Lower lobe of right lung (tissue), 2 donors: Measurements from ENCODE around the gene BRAF. TPM values are rescaled to one million over a fixed set of nuclear protein-coding genes. Genes with fewer than 3 reads are reported as not detected.
"Not testable (repeated sequence)": the region's sequence is repeated elsewhere in the genome, so short reads cannot be mapped to it uniquely, and the experiment has no call there.

Source experiments
- ATAC-seq, 2 donors: fragments of 200-7000 bp; cut with Tn5 transposase; one replicate each; pipeline ENCODE4 v1.9.1; 2020 to 2022; ENCODE audit warnings: mild to moderate bottlenecking in 2 of 2, moderate library complexity in 2 of 2
- DNase-seq: peaks from one replicate; pipeline ENCODE4 v3.0.0-alpha.2; 2020
- H3K27ac ChIP-seq: fragments of 200-600 bp; one replicate; pipeline ENCODE4 v1.8.0; 2022
- H3K27me3 ChIP-seq: fragments of 200-600 bp; one replicate; pipeline ENCODE4 v1.8.0; 2022; ENCODE audit warnings: low read depth
- H3K36me3 ChIP-seq: fragments of 200-600 bp; one replicate; pipeline ENCODE4 v1.8.0; 2022; ENCODE audit warnings: mild to moderate bottlenecking
- H3K4me1 ChIP-seq: fragments of 200-600 bp; one replicate; pipeline ENCODE4 v1.8.0; 2022
- H3K4me3 ChIP-seq: fragments of 200-600 bp; one replicate; pipeline ENCODE4 v1.8.0; 2022; ENCODE audit warnings: mild to moderate bottlenecking
- H3K9me3 ChIP-seq: fragments of 200-600 bp; one replicate; pipeline ENCODE4 v1.8.0; 2022
- CTCF ChIP-seq: fragments of 200-600 bp; IDR thresholded peaks from one replicate; pipeline ENCODE4 v1.8.0; 2022; ENCODE audit warnings: antibody characterized with exemption, mild to moderate bottlenecking
- intact Hi-C: fragments of 100-400 bp; cut with DNase I; formaldehyde crosslinking; loops from one replicate; pipeline ENCODE4 v1.11.0; 2022
- total RNA-seq: library from RNA; stranded (reverse); fragmentation: NEBNext Ultra II Directional; extraction: Animal tissue kit (Norgen Biotek cat#: 25700); gene quantifications from one replicate; pipeline ENCODE4 v1.2.1, GENCODE V29; 2021
- donor health status: DM: no; HTN: yes; CAD: no; lungs with severe emphysema.

The BRAF gene
- total RNA-seq, 1 donor from 2014 or later: 43.0 TPM

GRCh38 chr7:140774371-140774770, 150.4 kb downstream of the BRAF start:
- no peak for TF ChIP-seq CTCF
- H3K27me3 ChIP-seq: no peaks in the 10 kb centered on the region
- H3K9me3 ChIP-seq: no peaks in the 10 kb centered on the region
- H3K27ac ChIP-seq: no peak overlapping the region
- DNase-seq: no peak
- no peak overlapping the region for H3K4me3 ChIP-seq
- peaks cover 69% of the 10 kb centered on the region for H3K36me3 ChIP-seq
- no peaks in the 10 kb centered on the region for H3K4me1 ChIP-seq
- ATAC-seq: no peak
- intact Hi-C loops: no loop called here

GRCh38 chr7:140773104-140773503, 151.6 kb downstream of the BRAF start:
- Histone ChIP-seq H3K9me3 (no peaks in the 10 kb centered on the region), H3K4me3 (no peak overlapping the region), H3K27ac (no peak overlapping the region), H3K27me3 (no peaks in the 10 kb centered on the region), H3K4me1 (no peaks in the 10 kb centered on the region), H3K36me3 (peaks cover 61% of the 10 kb centered on the region)
- intact Hi-C loops: no loop called here
- DNase-seq: no peak
- no peak for TF ChIP-seq CTCF
- ATAC-seq: no peak

GRCh38 chr7:140771826-140772225, 152.9 kb downstream of the BRAF start:
- Histone ChIP-seq H3K4me3 (no peak overlapping the region), H3K4me1 (no peaks in the 10 kb centered on the region), H3K27ac (no peak overlapping the region), H3K9me3 (no peaks in the 10 kb centered on the region), H3K36me3 (peaks cover 59% of the 10 kb centered on the region), H3K27me3 (no peaks in the 10 kb centered on the region)
- intact Hi-C loops: no loop called here
- ATAC-seq (no peak), DNase-seq (no peak)
- no peak for TF ChIP-seq CTCF

GRCh38 chr7:140769852-140770251, 154.9 kb downstream of the BRAF start:
- ATAC-seq: no peak
- Histone ChIP-seq H3K36me3 (peaks cover 43% of the 10 kb centered on the region), H3K4me3 (no peak overlapping the region), H3K27me3 (no peaks in the 10 kb centered on the region), H3K4me1 (no peaks in the 10 kb centered on the region), H3K9me3 (no peaks in the 10 kb centered on the region), H3K27ac (no peak overlapping the region)
- no peak for TF ChIP-seq CTCF
- intact Hi-C loops: no loop called here
- DNase-seq: no peak

- no peaks in the 10 kb centered on the region for H3K4me1 ChIP-seq
- ATAC-seq (no peak), DNase-seq (no peak)
- peaks cover 22% of the 10 kb centered on the region for H3K36me3 ChIP-seq
- H3K27me3 ChIP-seq: no peaks in the 10 kb centered on the region
- no peak overlapping the region for H3K27ac ChIP-seq
- intact Hi-C loops: no loop called here
- no peak overlapping the region for H3K4me3 ChIP-seq
- no peak for TF ChIP-seq CTCF
- no peaks in the 10 kb centered on the region for H3K9me3 ChIP-seq
Measured at GRCh38 chr7:140767418-140767817, 157.3 kb downstream of the BRAF start.

GRCh38 chr7:140765441-140765840, 159.3 kb downstream of the BRAF start:
- H3K4me3 ChIP-seq, H3K9me3 ChIP-seq, H3K27me3 ChIP-seq, ATAC-seq, H3K27ac ChIP-seq, H3K4me1 ChIP-seq, intact Hi-C loops, DNase-seq: not testable (repeated sequence)
- peaks cover 13% of the 10 kb centered on the region for H3K36me3 ChIP-seq

GRCh38 chr7:140763166-140763565, 161.6 kb downstream of the BRAF start:
- DNase-seq, H3K27me3 ChIP-seq, ATAC-seq, intact Hi-C loops, H3K27ac ChIP-seq, H3K4me3 ChIP-seq, H3K9me3 ChIP-seq, H3K4me1 ChIP-seq: not testable (repeated sequence)
- peaks cover 13% of the 10 kb centered on the region for H3K36me3 ChIP-seq

GRCh38 chr7:140761375-140761774, 163.4 kb downstream of the BRAF start:
- ATAC-seq, H3K27ac ChIP-seq, H3K9me3 ChIP-seq, H3K36me3 ChIP-seq, H3K4me1 ChIP-seq, H3K4me3 ChIP-seq, H3K27me3 ChIP-seq, intact Hi-C loops, DNase-seq: not testable (repeated sequence)
